Colonic mucosa (tissue), 4 donors: Measurements from ENCODE around the gene CLIP3. TPM values are rescaled to one million over a fixed set of nuclear protein-coding genes. Genes with fewer than 3 reads are reported as not detected.

Experiments used
- DNase-seq: peaks from one replicate; pipeline ENCODE4 v3.0.0-alpha.2; 2020
- H3K27ac ChIP-seq: fragments of 200-600 bp; one replicate; pipeline ENCODE4 v1.8.0; 2021
- H3K27me3 ChIP-seq: fragments of 200-600 bp; one replicate; pipeline ENCODE4 v1.8.0; 2021
- H3K36me3 ChIP-seq: fragments of 200-600 bp; one replicate; pipeline ENCODE4 v1.8.0; 2021
- H3K4me1 ChIP-seq: fragments of 200-600 bp; one replicate; pipeline ENCODE4 v1.8.0; 2021; ENCODE audit warnings: mild to moderate bottlenecking
- H3K4me3 ChIP-seq: fragments of 200-600 bp; one replicate; pipeline ENCODE4 v1.8.0; 2021
- H3K9ac ChIP-seq, 2 donors: one replicate each; pipeline ENCODE4 v1.7.0; 2013; ENCODE audit warnings: control low read depth in 2 of 2, low read depth in 2 of 2, low read length in 2 of 2
- H3K9me3 ChIP-seq: fragments of 200-600 bp; one replicate; pipeline ENCODE4 v1.8.0; 2021
- CTCF ChIP-seq: fragments of 200-600 bp; IDR thresholded peaks from one replicate; pipeline ENCODE4 v1.8.0; 2022; ENCODE audit warnings: antibody characterized with exemption, mild to moderate bottlenecking
- intact Hi-C: fragments of 100-400 bp; cut with DNase I; formaldehyde crosslinking; loops from one replicate; pipeline ENCODE4 v1.14.1; 2022
- total RNA-seq, 2 donors: library from RNA; stranded (reverse); fragmentation: NEBNext Ultra II Directional in 1 of 2; extraction: Animal tissue kit (Norgen Biotek cat#: 25700) in 1 of 2; gene quantifications; one replicate each; pipeline ENCODE4 v1.2.1, GENCODE V29; 2021
- donor health status: healthy.
- donor health status: DM: no; HTN: no; CAD: no.
- donor health status: DM: no; HTN: no; CAD: no.

The CLIP3 gene
- 10 to 100 TPM in 1 of 2 donors, 1 to 10 TPM in 1; 3.4 to 11.7 TPM for total RNA-seq

DNA sequence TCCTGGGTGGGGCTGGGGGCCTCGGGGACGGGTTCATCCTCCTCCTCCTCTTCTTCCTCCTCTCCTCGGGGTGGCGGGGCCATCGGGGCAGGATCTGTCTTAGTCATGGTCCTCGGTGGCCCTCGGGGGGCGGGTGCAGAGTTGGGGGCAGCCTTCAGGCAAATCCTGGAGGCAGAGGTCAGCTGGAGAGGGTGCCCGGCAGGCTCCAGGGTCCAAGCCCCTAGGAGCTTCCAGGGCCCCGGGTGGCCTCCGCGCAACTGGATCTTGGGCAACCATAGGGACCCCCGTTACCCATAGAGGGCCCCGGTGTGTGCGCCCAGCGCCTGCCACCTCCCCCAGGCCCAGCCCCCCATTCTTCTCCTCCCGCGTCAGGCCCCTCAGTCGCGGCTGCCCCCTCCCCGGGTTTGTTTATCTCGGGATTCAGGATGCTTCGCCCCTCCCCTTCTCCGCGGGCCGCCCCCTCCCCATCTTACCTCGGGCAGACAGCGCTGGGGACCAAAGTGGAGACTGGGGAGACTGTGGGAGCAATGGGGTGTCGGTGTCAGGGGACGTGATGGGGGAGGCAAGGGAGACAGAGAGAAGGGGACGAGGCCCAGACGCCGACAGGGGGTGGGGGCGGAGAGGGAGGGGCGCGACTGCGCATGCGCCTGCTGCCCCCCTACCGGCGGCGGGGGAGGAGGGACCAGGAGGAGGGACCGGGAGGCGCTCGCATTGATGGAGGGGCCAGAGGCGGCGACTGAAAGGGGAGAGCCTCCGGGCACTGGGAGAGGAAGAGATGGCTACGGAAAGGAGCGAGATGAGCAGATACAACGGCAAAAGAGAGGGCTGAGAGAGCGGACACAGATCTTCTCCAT lies at the start of gene CLIP3:
Gene CLIP3 (minus strand): TSS at position 623 of the 854 bp plus-strand sequence. CDS start 516 bp downstream, at position 107.
- H3K9ac ChIP-seq, result peak within 1 kb of the TSS in 1 of 2 donors; percentile 47
- H3K9me3 ChIP-seq, result no peaks in the 10 kb centered on the region
- TF ChIP-seq CTCF, result no peak
- peak; percentile 32 for DNase-seq
- H3K36me3 ChIP-seq, result no peaks in the 10 kb centered on the region
- H3K4me1 ChIP-seq, result no peaks in the 10 kb centered on the region
- H3K27ac ChIP-seq, result no peak within 1 kb of the TSS
- intact Hi-C loops, result no loop called here
- peak within 1 kb of the TSS; percentile 23 for H3K4me3 ChIP-seq
- H3K27me3 ChIP-seq, result no peaks in the 10 kb centered on the region

GRCh38 chr19:36081894-36082293 lies 49.2 kb upstream of the CLIP3 start:
- no peaks in the 10 kb centered on the region for H3K9me3 ChIP-seq
- H3K27me3 ChIP-seq, result no peaks in the 10 kb centered on the region
- H3K4me1 ChIP-seq, result no peaks in the 10 kb centered on the region
- H3K27ac ChIP-seq, result no peak overlapping the region
- H3K36me3 ChIP-seq, result no peaks in the 10 kb centered on the region
- no peak overlapping the region for H3K9ac ChIP-seq
- H3K4me3 ChIP-seq, result no peak overlapping the region
- no peak for DNase-seq
- intact Hi-C loops, result no loop called here
- TF ChIP-seq CTCF, result no peak

DNA sequence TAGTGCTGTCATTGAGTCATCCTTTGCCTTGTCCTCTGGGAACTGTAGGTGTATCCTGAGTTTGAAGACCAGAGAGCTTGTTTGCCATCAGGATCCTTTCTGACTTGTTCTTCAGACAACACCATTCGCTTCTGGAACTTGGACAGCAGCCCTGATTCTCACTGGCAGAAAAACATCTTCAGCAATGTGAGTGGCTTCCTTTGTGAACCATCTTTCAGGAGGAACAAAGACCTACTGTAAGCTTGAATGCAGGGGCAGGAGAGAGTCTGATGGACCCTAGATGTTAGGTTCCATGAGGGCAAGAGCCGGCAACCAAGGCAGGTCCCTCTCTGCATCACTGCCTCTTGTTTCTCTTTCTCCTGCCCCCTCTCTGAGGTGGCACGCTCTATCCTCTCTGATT lies 48.7 kb upstream of the CLIP3 start:
- Histone ChIP-seq H3K9me3 (no peaks in the 10 kb centered on the region), H3K27me3 (no peaks in the 10 kb centered on the region), H3K4me1 (no peaks in the 10 kb centered on the region), H3K36me3 (no peaks in the 10 kb centered on the region), H3K9ac (no peak overlapping the region), H3K4me3 (no peak overlapping the region), H3K27ac (no peak overlapping the region)
- intact Hi-C loops, result no loop called here
- DNase-seq, result no peak
- TF ChIP-seq CTCF, result no peak

DNA sequence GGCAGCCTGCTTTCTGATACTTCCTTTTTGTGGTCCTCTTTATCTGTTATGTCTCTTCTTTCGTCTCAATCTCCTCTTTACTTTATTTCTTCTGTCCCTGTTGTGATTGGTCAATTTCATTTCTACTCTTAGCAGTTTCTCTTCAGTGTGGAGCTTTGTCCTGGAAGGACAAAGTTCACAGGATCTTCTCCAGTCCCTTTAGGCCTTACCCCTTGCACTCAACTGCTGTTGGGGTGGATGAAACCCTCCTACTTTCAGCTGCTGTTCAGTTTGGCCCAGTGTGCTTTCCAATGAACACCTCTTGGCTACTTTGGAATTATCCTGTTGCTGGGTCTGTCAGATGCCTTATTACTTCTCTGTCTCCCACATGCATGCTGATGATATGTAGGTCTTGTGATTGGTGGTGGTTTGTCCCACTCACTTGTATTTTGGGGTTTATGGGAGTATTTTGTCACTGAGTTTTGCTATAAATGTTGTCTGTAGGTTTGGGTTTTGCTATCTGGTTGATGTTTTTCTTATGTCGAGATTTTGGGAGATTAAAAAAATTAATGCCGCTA lies 46.8 kb upstream of the CLIP3 start:
- no peak overlapping the region for H3K9ac ChIP-seq
- H3K4me1 ChIP-seq, result no peaks in the 10 kb centered on the region
- H3K4me3 ChIP-seq, result no peak overlapping the region
- intact Hi-C loops, result no loop called here
- H3K9me3 ChIP-seq, result no peaks in the 10 kb centered on the region
- no peak for TF ChIP-seq CTCF
- H3K27me3 ChIP-seq, result no peaks in the 10 kb centered on the region
- no peaks in the 10 kb centered on the region for H3K36me3 ChIP-seq
- H3K27ac ChIP-seq, result no peak overlapping the region
- DNase-seq, result no peak

- TF ChIP-seq CTCF, result no peak
- Histone ChIP-seq H3K4me1 (no peaks in the 10 kb centered on the region), H3K9ac (no peak overlapping the region), H3K4me3 (no peak overlapping the region), H3K9me3 (no peaks in the 10 kb centered on the region), H3K36me3 (no peaks in the 10 kb centered on the region), H3K27ac (no peak overlapping the region), H3K27me3 (no peaks in the 10 kb centered on the region)
- intact Hi-C loops, result no loop called here
- no peak for DNase-seq
Measured at GRCh38 chr19:36073121-36073876, 40.6 kb upstream of the CLIP3 start.
